ENCODE results near the gene PCP2. TPM values are rescaled to one million over a fixed set of nuclear protein-coding genes. Genes with fewer than 3 reads are reported as not detected.

The PCP2 gene
- total and polyA plus RNA-seq, 2 donors (not counting 1 experiment from before 2014, with no cell fraction given), result 6.5 to 9.3 TPM

- WGBS (ENCODE audit: insufficient coverage), result over 99% methylated on average over 13 of the region's 13 CpGs
- no peak overlapping the region for H3K27ac ChIP-seq (ENCODE audit: low read length in 2 of 2)
- peaks cover 4 to 35% of the 10 kb centered on the region in 2 experiments for H3K36me3 ChIP-seq (replicated peaks in 1 of 2; ENCODE audit: control extremely low read depth in 1 of 2, control insufficient read depth in 1 of 2, extremely low read depth in 1 of 2, insufficient read depth in 2 of 2, low read length in 1 of 2)
- peaks cover 42% of the 10 kb centered on the region for H3K79me2 ChIP-seq (ENCODE audit: control insufficient read depth, insufficient read depth, low read length)
- no peaks in the 10 kb centered on the region for H3K27me3 ChIP-seq (replicated peaks in 1 of 4; ENCODE audit: control extremely low read depth in 1 of 4, control insufficient read depth in 3 of 4, insufficient read depth in 4 of 4, low read length in 3 of 4)
- Mint-ChIP-seq H3K4me3 (peak overlapping the region; percentile 27), H3K27ac (no peak overlapping the region), H3K27me3 (no peaks in the 10 kb centered on the region), H3K4me1 (peaks cover 33% of the 10 kb centered on the region), H3K9me3 (ENCODE audit: insufficient read depth) (no peaks in the 10 kb centered on the region)
- peaks cover 40% of the 10 kb centered on the region for H4K20me1 ChIP-seq (ENCODE audit: control insufficient read depth, insufficient read depth, low read length, poor library complexity, severe bottlenecking)
- no peak overlapping the region for H3K4me2 ChIP-seq (replicated peaks; ENCODE audit: low read depth, low read length, poor library complexity, severe bottlenecking)
- H3K9ac ChIP-seq (ENCODE audit: low read length), result no peak overlapping the region
- intact Hi-C loops (cut with micrococcal nuclease), result no loop called here
- no peak for DNase-seq
- peaks cover 17 to 21% of the 10 kb centered on the region in 2 donors for H3K4me1 ChIP-seq (ENCODE audit: control insufficient read depth in 2 of 2, insufficient read depth in 2 of 2, low read length in 2 of 2)
- no peak overlapping the region for H2AFZ ChIP-seq (ENCODE audit: insufficient read depth, low read depth, low read length, poor library complexity, severe bottlenecking)
- ChIA-PET CTCF (no interaction called here), POLR2A (no interaction called here)
- no peak for ATAC-seq (ENCODE audit: low read depth)
- H3K4me3 ChIP-seq (ENCODE audit: control extremely low read depth in 1 of 5, extremely low read depth in 1 of 5, insufficient read depth in 1 of 5, low read depth in 2 of 5, low read length in 4 of 5), result no peak overlapping the region
- peaks cover 0 to 14% (median 0%) of the 10 kb centered on the region in 3 donors for H3K9me3 ChIP-seq (ENCODE audit: control extremely low read depth in 1 of 3, control insufficient read depth in 2 of 3, insufficient read depth in 1 of 3, low read length in 2 of 3)
- no peak for TF ChIP-seq EZH2 (IDR thresholded peaks at IDR 0.05; ENCODE audit: borderline replicate concordance, insufficient read depth, low read depth, low read length, poor library complexity, severe bottlenecking)
- no peak for TF ChIP-seq CTCF (IDR thresholded peaks at IDR 0.05)
Measured at GRCh38 chr19:7639863-7640348, 6.4 kb upstream of the PCP2 start.

- Mint-ChIP-seq H3K4me1 (peaks cover 38% of the 10 kb centered on the region), H3K4me3 (peak overlapping the region; percentile 48), H3K27me3 (no peaks in the 10 kb centered on the region), H3K27ac (no peak overlapping the region), H3K9me3 (ENCODE audit: insufficient read depth) (no peaks in the 10 kb centered on the region)
- Histone ChIP-seq H3K9ac (ENCODE audit: low read length) (no peak overlapping the region), H3K4me1 (ENCODE audit: control insufficient read depth in 2 of 2, insufficient read depth in 2 of 2, low read length in 2 of 2) (peaks cover 17 to 21% of the 10 kb centered on the region in 2 donors), H3K36me3 (replicated peaks in 1 of 2; ENCODE audit: control extremely low read depth in 1 of 2, control insufficient read depth in 1 of 2, extremely low read depth in 1 of 2, insufficient read depth in 2 of 2, low read length in 1 of 2) (peaks cover 4 to 29% of the 10 kb centered on the region in 2 experiments), H3K9me3 (ENCODE audit: control extremely low read depth in 1 of 3, control insufficient read depth in 2 of 3, insufficient read depth in 1 of 3, low read length in 2 of 3) (peaks cover 0 to 14% (median 0%) of the 10 kb centered on the region in 3 donors), H4K20me1 (ENCODE audit: control insufficient read depth, insufficient read depth, low read length, poor library complexity, severe bottlenecking) (peaks cover 37% of the 10 kb centered on the region), H2AFZ (ENCODE audit: insufficient read depth, low read depth, low read length, poor library complexity, severe bottlenecking) (no peak overlapping the region), H3K4me2 (replicated peaks; ENCODE audit: low read depth, low read length, poor library complexity, severe bottlenecking) (no peak overlapping the region), H3K27ac (ENCODE audit: low read length in 2 of 2) (no peak overlapping the region), H3K4me3 (ENCODE audit: control extremely low read depth in 1 of 5, extremely low read depth in 1 of 5, insufficient read depth in 1 of 5, low read depth in 2 of 5, low read length in 4 of 5) (no peak overlapping the region), H3K79me2 (ENCODE audit: control insufficient read depth, insufficient read depth, low read length) (peaks cover 46% of the 10 kb centered on the region), H3K27me3 (replicated peaks in 1 of 4; ENCODE audit: control extremely low read depth in 1 of 4, control insufficient read depth in 3 of 4, insufficient read depth in 4 of 4, low read length in 3 of 4) (no peaks in the 10 kb centered on the region)
- ATAC-seq (ENCODE audit: low read depth) (no peak), DNase-seq (no peak)
- TF ChIP-seq CTCF (IDR thresholded peaks at IDR 0.05) (no peak), EZH2 (IDR thresholded peaks at IDR 0.05; ENCODE audit: borderline replicate concordance, insufficient read depth, low read depth, low read length, poor library complexity, severe bottlenecking) (no peak)
- POLR2A ChIA-PET, result no interaction called here
- CTCF ChIA-PET, result interaction anchor here (1.8 to 2.1 kb wide), 2 partner anchors 10 to 71 kb away, joined by 5 to 7 read pairs; no protein-coding TSS in a partner anchor
- 99% methylated on average over 12 of the region's 12 CpGs for WGBS (ENCODE audit: insufficient coverage)
- intact Hi-C loops (cut with micrococcal nuclease), result no loop called here
Measured at GRCh38 chr19:7638802-7639465, 5.4 kb upstream of the PCP2 start.
